WERI-Rb-1 (cell line): ENCODE measurements around the gene GCN1.
"Not testable (repeated sequence)": the region's sequence is repeated elsewhere in the genome, so short reads cannot be mapped to it uniquely, and the experiment has no call there.

Source experiments
- DNase-seq: peaks from one replicate; pipeline ENCODE4 v3.0.0-alpha.2; 2020
- H3K27ac ChIP-seq: fragments of 250-450 bp; sonication (Bioruptor Pico); 2 replicates; pipeline ENCODE4 v1.5.1; 2020; ENCODE audit warnings: mild to moderate bottlenecking, moderate library complexity
- H3K27me3 ChIP-seq: fragments of 250-450 bp; sonication (Bioruptor Pico); 2 replicates; pipeline ENCODE4 v1.5.1; 2021; ENCODE audit warnings: mild to moderate bottlenecking, low read depth, moderate library complexity; ENCODE audit not compliant: insufficient read depth, severe bottlenecking
- H3K36me3 ChIP-seq: fragments of 250-450 bp; sonication (Bioruptor Pico); 2 replicates; pipeline ENCODE4 v1.5.1; 2020; ENCODE audit warnings: mild to moderate bottlenecking, moderate library complexity
- H3K4me3 ChIP-seq: 2 replicates; pipeline ENCODE4 v1.5.1; 2011; ENCODE audit warnings: low read depth, mild to moderate bottlenecking, control low read depth, low read length
- H3K9me3 ChIP-seq: fragments of 250-450 bp; sonication (Bioruptor Pico); 2 replicates; pipeline ENCODE4 v1.5.1; 2021; ENCODE audit warnings: mild to moderate bottlenecking, moderate library complexity; ENCODE audit not compliant: severe bottlenecking
- TF ChIP-seq, protein P1 (sequence below): IDR thresholded peaks from 2 replicates; pipeline ENCODE4 v1.5.1; 2011; ENCODE audit warnings: low read depth, mild to moderate bottlenecking, control low read depth, inconsistent platforms, low read length

Gene GCN1

GRCh38 chr12:120240495-120240833 is 45.9 kb upstream of the GCN1 start:
- no peaks in the 10 kb centered on the region for H3K27me3 ChIP-seq
- no peak overlapping the region for H3K27ac ChIP-seq
- no peaks in the 10 kb centered on the region for H3K36me3 ChIP-seq
- TF ChIP-seq, protein P1, sequence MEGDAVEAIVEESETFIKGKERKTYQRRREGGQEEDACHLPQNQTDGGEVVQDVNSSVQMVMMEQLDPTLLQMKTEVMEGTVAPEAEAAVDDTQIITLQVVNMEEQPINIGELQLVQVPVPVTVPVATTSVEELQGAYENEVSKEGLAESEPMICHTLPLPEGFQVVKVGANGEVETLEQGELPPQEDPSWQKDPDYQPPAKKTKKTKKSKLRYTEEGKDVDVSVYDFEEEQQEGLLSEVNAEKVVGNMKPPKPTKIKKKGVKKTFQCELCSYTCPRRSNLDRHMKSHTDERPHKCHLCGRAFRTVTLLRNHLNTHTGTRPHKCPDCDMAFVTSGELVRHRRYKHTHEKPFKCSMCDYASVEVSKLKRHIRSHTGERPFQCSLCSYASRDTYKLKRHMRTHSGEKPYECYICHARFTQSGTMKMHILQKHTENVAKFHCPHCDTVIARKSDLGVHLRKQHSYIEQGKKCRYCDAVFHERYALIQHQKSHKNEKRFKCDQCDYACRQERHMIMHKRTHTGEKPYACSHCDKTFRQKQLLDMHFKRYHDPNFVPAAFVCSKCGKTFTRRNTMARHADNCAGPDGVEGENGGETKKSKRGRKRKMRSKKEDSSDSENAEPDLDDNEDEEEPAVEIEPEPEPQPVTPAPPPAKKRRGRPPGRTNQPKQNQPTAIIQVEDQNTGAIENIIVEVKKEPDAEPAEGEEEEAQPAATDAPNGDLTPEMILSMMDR, result no peak
- H3K4me3 ChIP-seq, result no peak overlapping the region
- no peaks in the 10 kb centered on the region for H3K9me3 ChIP-seq
- DNase-seq, result no peak

DNA sequence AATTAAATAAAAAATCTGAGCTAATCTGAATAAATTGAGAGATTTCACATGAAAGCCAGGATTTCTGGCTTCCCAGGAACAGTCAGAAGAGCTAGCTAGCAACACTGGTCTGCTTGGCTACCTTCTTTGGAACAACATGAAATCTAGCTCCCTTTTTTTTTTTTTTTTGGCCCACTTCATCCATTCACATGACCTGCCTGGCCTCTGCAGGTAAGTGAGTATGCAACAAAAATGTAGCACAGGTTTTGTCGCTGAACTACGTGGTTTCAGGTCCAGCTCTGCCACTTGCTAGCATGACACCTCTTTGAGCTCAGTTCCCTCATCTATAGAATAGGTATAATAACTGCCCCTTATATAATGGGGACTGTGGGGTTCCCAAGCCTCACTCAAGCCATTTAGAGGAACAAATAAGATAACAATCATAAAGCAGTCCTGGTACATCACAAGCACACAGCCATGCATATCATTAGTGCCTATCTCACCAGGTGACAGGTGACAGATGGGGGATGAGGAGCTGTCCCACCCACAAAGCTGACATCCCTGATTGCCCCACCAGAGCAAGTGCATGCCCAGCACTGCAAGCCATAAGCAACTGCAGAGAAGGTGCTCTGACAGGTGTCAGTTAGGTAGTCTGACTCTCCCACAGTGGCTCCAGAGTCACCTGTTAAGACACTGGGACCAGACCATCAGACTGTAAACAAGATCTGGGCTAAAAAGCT is 45.4 kb upstream of the GCN1 start:
- H3K27me3 ChIP-seq, result no peaks in the 10 kb centered on the region
- DNase-seq, result no peak
- H3K36me3 ChIP-seq, result no peaks in the 10 kb centered on the region
- TF ChIP-seq, protein P1, result no peak
- no peaks in the 10 kb centered on the region for H3K9me3 ChIP-seq
- no peak overlapping the region for H3K27ac ChIP-seq
- H3K4me3 ChIP-seq, result no peak overlapping the region

GRCh38 chr12:120238839-120239445 is 44.4 kb upstream of the GCN1 start:
- no peaks in the 10 kb centered on the region for H3K27me3 ChIP-seq
- TF ChIP-seq, protein P1, result no peak
- no peak overlapping the region for H3K4me3 ChIP-seq
- DNase-seq, result no peak
- H3K27ac ChIP-seq, result no peak overlapping the region
- H3K36me3 ChIP-seq, result no peaks in the 10 kb centered on the region
- H3K9me3 ChIP-seq, result no peaks in the 10 kb centered on the region

- DNase-seq, result no peak
- Histone ChIP-seq H3K4me3 (no peak overlapping the region), H3K9me3 (no peaks in the 10 kb centered on the region), H3K36me3 (no peaks in the 10 kb centered on the region), H3K27ac (no peak overlapping the region), H3K27me3 (no peaks in the 10 kb centered on the region)
- TF ChIP-seq, protein P1, result no peak
Measured at GRCh38 chr12:120238217-120238616, 43.7 kb upstream of the GCN1 start.

GRCh38 chr12:120237360-120238171 is 43.1 kb upstream of the GCN1 start:
- H3K27me3 ChIP-seq, result no peaks in the 10 kb centered on the region
- H3K9me3 ChIP-seq, result no peaks in the 10 kb centered on the region
- TF ChIP-seq, protein P1, result no peak
- no peak overlapping the region for H3K4me3 ChIP-seq
- no peaks in the 10 kb centered on the region for H3K36me3 ChIP-seq
- no peak overlapping the region for H3K27ac ChIP-seq
- no peak for DNase-seq

- not testable (repeated sequence) for H3K4me3 ChIP-seq, H3K36me3 ChIP-seq, H3K9me3 ChIP-seq, H3K27me3 ChIP-seq, DNase-seq, H3K27ac ChIP-seq
Measured at GRCh38 chr12:120236809-120237208, 42.3 kb upstream of the GCN1 start.
